NB4 (cell line): ENCODE measurements around the gene PDP2.

Experiments
- CTCF ChIP-seq: IDR thresholded peaks from one replicate; pipeline ENCODE4 v1.5.1; 2012; ENCODE audit warnings: low read depth, low read length
- MAX ChIP-seq: IDR thresholded peaks from 2 replicates; pipeline ENCODE4 v1.6.1; 2011; ENCODE audit warnings: low read depth, low read length
- MYC ChIP-seq: IDR thresholded peaks from 2 replicates; pipeline ENCODE4 v1.6.1; 2011; ENCODE audit warnings: low read depth, low read length
- POLR2A ChIP-seq: IDR thresholded peaks from 2 replicates; pipeline ENCODE4 v1.6.1; 2011; ENCODE audit warnings: mild to moderate bottlenecking; ENCODE audit not compliant: insufficient read length; ENCODE audit errors: extremely low read depth

- TF ChIP-seq CTCF (no peak), POLR2A (no peak), MYC (no peak), MAX (no peak)
Measured at GRCh38 chr16:66920924-66921680, 40.8 kb downstream of the PDP2 start.
